Measurements from ENCODE around the gene GRIA2.

The GRIA2 gene

GRCh38 chr4:157372154-157372553, 151.6 kb downstream of the GRIA2 start:
- no peak for DNase-seq

- no peak for DNase-seq
Observed at GRCh38 chr4:157372567-157372966, 152.0 kb downstream of the GRIA2 start.

- DNase-seq: no peak
Observed at GRCh38 chr4:157389741-157390140, 169.2 kb downstream of the GRIA2 start.

GRCh38 chr4:157405070-157405469, 184.5 kb downstream of the GRIA2 start:
- no peak for DNase-seq
